Mucosa of gallbladder (tissue), 1 donor: ENCODE measurements around the gene KCNJ13. TPM values are rescaled to one million over a fixed set of nuclear protein-coding genes. Genes with fewer than 3 reads are reported as not detected.

Experiments used
- DNase-seq: peaks from one replicate; pipeline ENCODE4 v3.0.0-alpha.2; 2020; ENCODE audit warnings: low spot score
- total RNA-seq: library from RNA; stranded (reverse); gene quantifications from one replicate; pipeline ENCODE4 v1.2.1, GENCODE V29; 2021
- donor health status: DM: no; HTN: no; CAD: no.

Gene KCNJ13
- total RNA-seq, result 3.0 TPM

DNA sequence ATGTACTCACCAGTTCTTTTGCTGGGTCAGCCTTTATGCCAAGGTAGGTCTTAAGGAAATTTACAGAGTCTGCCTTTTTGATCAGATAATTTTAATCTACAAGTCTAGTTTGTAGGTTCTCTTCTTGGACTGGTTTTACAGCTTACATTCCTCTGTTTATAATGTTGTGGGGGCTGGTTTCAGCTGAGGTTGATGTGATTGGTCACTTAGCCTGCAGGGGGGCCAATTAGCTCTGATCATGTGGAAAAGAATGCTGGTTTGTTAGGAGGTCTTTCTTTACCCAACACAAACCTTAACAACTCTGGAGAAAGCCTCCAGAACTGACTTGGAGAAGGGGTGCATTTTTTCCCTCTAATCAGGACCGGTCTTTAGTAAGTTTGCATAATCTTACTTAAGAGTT, at the start of gene KCNJ13:
KCNJ13 (minus strand) TSS at position 131 of the 400 bp plus-strand sequence. CDS start 5,203 bp downstream, outside the sequence.
- no peak for DNase-seq

- no peak for DNase-seq
Observed at GRCh38 chr2:232817756-232818155, 41.4 kb upstream of the KCNJ13 start.

DNA sequence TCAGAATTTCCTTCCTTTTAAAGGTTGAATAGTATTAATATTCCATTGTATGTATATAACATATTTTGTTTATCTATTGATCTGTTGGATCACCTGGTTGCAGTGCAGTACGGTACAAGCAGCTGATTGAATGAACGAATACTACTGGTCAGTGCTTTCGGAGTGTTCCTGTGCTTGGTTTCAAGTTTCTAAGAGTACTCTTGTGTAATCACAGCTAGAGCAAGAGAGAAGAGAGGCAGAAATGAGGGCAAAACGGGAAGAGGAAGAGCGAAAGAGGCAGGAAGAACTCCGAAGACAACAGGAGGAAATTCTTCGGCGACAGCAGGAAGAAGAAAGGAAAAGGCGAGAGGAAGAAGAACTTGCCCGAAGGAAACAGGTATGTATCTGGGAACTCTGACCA, 40.3 kb upstream of the KCNJ13 start:
- no peak for DNase-seq

DNA sequence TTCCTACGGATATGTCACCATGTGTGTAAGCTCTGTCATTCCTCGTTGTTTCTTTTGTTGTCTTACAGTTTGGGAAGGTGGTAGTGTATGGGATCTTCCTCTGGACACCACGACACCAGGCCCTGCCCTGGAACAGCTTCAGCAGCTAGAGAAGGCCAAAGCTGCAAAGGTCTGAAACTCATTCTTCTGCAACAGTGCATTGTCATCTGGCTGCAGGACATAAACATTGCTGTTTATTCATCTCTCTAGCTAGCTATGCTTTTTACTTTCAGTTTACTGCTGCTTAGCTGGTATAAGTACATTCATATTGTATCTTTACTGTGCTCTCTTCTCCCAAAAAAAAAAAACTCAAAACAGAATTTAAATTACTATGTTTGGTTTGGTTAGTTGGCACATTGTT, 39.2 kb upstream of the KCNJ13 start:
- no peak for DNase-seq

- DNase-seq, result no peak
Observed at GRCh38 chr2:232810444-232810843, 34.1 kb upstream of the KCNJ13 start.

GRCh38 chr2:232809349-232810124, 33.2 kb upstream of the KCNJ13 start:
- DNase-seq, result no peak

DNA sequence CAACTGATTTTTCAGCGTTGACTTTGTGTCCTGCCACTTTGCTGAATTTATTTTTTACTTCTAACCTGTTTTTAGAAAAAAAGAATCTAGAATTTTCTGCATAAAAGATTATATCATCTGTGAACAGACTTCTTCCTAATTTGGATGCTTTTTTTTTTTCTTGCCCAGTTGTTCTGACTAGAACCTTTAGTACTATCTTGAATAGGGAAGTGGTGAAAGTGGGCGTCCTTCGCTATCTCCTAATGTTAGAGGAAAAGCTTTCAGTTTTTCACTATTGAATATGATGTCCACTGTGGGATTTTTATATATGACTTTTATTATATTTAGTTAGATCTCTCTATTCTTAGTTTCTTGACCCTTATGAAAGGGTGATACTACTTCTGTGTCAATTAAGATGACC, 25.7 kb upstream of the KCNJ13 start:
- no peak for DNase-seq

DNA sequence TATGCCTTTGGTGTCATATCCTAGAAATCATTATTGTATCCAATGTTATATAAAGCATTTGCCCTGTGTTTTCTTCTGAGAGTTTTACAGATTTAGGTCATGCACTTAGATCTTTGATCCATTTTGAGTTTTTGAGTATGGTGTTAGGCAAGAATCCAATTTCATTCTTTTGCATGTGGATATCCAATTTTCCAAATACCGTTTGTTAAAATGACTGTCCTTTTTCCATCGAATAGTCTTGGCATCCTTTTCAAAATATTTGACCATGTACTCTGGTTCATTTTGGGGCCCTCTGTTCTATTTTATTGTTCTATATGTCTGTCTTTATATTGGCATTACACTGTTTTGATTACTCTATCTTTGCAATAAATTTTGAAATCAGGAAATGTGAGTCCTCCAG, 23.8 kb upstream of the KCNJ13 start:
- no peak for DNase-seq

GRCh38 chr2:232798187-232798586, 21.8 kb upstream of the KCNJ13 start:
- DNase-seq, result no peak

DNA sequence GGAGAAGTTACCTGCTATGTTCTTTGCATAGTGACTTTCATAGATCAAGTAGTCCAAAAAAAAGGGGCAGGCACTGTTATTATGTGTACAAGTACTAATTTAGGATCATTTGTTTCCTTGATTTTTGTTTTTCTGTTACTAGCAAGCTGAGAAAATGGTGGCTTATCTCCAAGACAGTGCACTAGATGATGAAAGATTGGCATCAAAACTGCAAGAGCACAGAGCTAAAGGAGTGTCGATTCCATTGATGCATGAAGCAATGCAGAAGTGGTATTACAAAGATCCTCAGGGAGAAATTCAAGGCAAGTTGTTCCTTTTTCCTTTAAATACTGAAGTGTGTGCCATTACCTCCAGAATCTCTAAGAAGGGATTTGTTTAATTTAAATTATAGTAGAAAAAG, 19.6 kb upstream of the KCNJ13 start:
- no peak for DNase-seq

GRCh38 chr2:232794981-232795380, 18.6 kb upstream of the KCNJ13 start:
- DNase-seq, result no peak

DNA sequence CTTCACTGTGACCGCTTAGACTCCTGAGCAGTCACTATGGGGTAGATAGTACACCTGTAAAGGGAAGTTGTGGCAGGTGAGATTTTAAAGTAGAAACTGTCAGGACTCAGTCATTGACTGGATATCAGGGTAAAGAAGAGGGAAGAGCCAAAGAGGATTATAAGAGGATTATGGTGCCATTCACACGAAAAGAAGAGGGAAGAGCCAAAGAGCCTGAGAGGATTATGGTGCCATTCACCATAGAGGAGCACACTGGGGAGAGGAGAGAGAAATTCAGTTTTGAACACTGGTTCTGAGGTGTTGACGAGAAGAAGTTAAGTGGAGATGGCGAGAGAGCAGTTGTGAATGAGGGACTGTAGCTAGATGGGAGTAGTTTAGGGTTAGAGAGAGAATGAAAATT, 16.9 kb upstream of the KCNJ13 start:
- no peak for DNase-seq

DNA sequence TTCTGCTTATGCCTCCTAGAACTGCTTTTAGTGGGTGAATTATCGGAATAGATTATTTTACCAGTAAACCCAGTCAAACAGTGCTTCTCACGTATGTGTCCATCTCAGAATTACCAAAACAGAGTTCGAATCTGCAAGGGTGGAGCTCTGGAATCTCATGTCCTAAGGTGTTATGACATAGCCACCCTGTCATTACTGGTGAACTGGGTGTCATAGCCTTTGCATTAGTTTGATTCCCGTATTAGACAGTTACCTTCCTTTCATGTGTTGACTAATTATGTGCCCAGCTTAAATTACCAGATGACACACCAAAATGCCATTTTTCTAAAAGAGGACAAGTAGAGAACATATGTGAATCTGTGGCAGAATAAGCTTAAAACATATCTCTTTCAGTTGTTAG, 15.2 kb upstream of the KCNJ13 start:
- DNase-seq, result no peak

- no peak for DNase-seq
Observed at GRCh38 chr2:232789082-232789481, 12.7 kb upstream of the KCNJ13 start.

GRCh38 chr2:232787806-232788205, 11.4 kb upstream of the KCNJ13 start:
- DNase-seq, result no peak

GRCh38 chr2:232783278-232783677, 6.9 kb upstream of the KCNJ13 start:
- DNase-seq, result no peak

- peak; percentile 50 for DNase-seq
Observed at GRCh38 chr2:232781765-232782164, 5.4 kb upstream of the KCNJ13 start.

DNA sequence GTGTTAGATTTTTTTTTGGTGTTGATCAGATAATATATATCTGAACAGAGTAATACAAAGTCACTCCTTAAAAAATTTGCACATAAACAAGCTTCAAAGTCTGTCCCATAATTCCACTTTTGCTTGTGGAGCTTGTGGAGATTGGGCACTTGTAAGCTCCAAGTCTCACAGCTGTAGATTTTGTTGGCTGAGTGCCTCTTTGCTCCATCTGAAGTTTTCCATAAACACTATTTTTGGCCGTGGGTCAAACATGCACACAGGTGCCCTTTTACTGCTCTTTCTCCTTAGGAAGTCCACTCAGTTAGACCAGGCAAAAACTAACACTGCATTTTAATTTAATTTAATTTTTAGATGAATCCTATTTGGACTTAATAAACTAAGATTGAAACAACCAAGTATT, 3.6 kb upstream of the KCNJ13 start:
- no peak for DNase-seq

DNA sequence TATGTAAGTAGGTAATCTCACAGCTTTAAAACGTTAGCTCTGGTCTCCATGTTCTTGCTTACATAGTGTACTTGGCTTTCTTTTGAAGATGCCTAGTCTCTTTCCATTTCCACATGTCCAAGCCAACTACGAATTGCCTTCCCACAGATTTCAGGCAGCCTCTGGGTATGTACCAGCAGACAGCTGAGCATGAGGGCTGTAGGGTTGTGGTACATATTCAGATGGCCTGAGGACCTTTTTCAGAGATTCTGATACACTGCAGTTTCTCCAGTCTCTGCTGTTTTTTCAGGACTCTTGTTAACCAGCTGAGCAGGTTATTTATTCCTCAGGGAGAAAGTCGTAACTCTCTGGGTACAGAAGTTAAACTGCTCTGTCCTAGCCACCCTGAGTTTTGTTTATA, 3.1 kb upstream of the KCNJ13 start:
- no peak for DNase-seq

GRCh38 chr2:232777276-232777675, 911 bp upstream of the KCNJ13 start:
- DNase-seq, result no peak

DNA sequence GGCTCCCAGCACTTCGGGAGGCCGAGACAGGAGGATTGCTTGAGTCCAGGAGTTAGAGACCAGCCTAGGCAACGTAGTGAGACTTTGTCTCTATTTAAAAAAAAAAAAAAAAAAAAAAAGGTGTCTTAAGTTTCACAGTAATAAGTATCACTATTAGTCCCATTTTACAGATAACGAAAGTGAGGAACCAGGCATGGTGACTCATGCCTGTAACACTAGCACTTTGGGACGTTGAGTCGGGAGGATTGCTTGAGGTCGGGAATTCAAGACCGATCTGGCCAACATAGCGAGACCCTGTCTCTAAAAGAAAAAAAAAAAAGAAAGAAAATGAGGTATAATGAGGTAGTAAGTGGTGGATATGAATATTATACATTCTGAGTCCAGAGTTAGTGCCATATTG, 2.5 kb downstream of the KCNJ13 start:
- no peak for DNase-seq

GRCh38 chr2:232772531-232772930, 3.8 kb downstream of the KCNJ13 start:
- no peak for DNase-seq

- no peak for DNase-seq
Observed at GRCh38 chr2:232771870-232772269, 4.5 kb downstream of the KCNJ13 start.

GRCh38 chr2:232770207-232770606, 6.2 kb downstream of the KCNJ13 start:
- no peak for DNase-seq
